Effector memory CD8-positive, alpha-beta T cell (primary cell): ENCODE data around the gene DIAPH3.

Experiments used
- ATAC-seq: fragments of 150-1000 bp; cut with Tn5 transposase; replicated peaks from 2 replicates; pipeline ENCODE4 v1.10.0; 2021; ENCODE audit warnings: mild to moderate bottlenecking, moderate library complexity
- DNase-seq, 3 experiments: peaks; one replicate each; pipeline ENCODE4 v3.0.0; 2021
- H3K27ac Mint-ChIP-seq, 2 donors: one replicate each; pipeline ENCODE4 v1.8.0; 2022; ENCODE audit warnings: mild to moderate bottlenecking in 2 of 2, mixed read lengths in 2 of 2, moderate library complexity in 2 of 2
- H3K27me3 Mint-ChIP-seq, 2 donors: one replicate each; pipeline ENCODE4 v1.8.0; 2022; ENCODE audit warnings: mixed read lengths in 2 of 2
- H3K36me3 Mint-ChIP-seq: one replicate; pipeline ENCODE4 v1.8.0; 2022; ENCODE audit warnings: mild to moderate bottlenecking, moderate library complexity, mixed read lengths; ENCODE audit not compliant: insufficient read depth
- H3K4me1 Mint-ChIP-seq, 2 donors: one replicate each; pipeline ENCODE4 v1.8.0; 2022; ENCODE audit warnings: low read depth in 2 of 2, mixed read lengths in 2 of 2
- H3K4me3 Mint-ChIP-seq, 2 donors: one replicate each; pipeline ENCODE4 v1.8.0; 2022; ENCODE audit warnings: mild to moderate bottlenecking in 2 of 2, mixed read lengths in 2 of 2, moderate library complexity in 2 of 2
- H3K9me3 Mint-ChIP-seq, 2 donors: one replicate each; pipeline ENCODE4 v1.8.0; 2022; ENCODE audit warnings: mixed read lengths in 2 of 2

DIAPH3 gene

DNA sequence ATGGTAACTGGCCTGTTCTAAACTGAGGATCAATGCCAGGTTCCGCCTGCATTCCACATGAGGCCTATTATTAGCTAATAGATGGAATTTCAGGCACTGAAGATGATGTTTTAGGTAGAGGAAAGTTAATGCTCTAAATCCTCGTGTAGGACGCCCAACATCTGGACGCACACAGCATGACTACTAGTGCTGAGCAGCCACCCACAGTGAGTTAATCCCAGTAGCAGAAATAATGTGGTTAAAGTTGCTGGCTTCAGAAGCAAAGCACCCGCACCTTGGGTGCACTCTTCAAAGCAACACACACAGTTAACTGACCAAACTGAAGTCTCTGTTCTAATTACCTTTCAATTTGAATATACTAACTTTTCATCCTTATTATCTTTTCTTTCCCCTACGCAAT, 150.6 kb downstream of the DIAPH3 start:
- no peaks in the 10 kb centered on the region for H3K9me3 Mint-ChIP-seq
- no peak overlapping the region for H3K27ac Mint-ChIP-seq
- DNase-seq (no peak), ATAC-seq (no peak)
- peaks cover 0 to 1% of the 10 kb centered on the region in 2 donors for H3K4me1 Mint-ChIP-seq
- no peaks in the 10 kb centered on the region for H3K27me3 Mint-ChIP-seq
- no peaks in the 10 kb centered on the region for H3K36me3 Mint-ChIP-seq
- no peak overlapping the region for H3K4me3 Mint-ChIP-seq

DNA sequence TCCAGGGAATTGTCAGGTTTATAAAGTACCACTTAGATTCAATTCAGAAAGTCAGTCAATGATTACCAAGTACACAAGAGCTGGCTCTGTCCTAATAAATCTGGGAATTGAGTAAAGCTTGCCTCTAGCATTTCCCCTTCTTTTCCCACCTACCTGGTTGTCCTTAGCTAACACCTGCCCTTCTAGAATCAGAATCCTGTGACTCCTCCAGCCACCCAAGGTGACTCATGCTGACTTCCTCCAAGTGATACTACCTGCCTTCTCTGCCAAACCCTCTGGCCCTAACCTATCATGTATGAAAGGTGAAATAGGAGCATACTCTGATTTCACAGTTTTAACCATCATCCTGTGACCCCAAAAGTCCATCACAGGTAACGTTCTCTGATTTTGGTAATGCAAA, 151.2 kb downstream of the DIAPH3 start:
- H3K4me1 Mint-ChIP-seq = peaks cover 0 to 1% of the 10 kb centered on the region in 2 donors
- no peaks in the 10 kb centered on the region for H3K27me3 Mint-ChIP-seq
- H3K9me3 Mint-ChIP-seq = no peaks in the 10 kb centered on the region
- ATAC-seq (no peak), DNase-seq (no peak)
- no peak overlapping the region for H3K4me3 Mint-ChIP-seq
- H3K36me3 Mint-ChIP-seq = no peaks in the 10 kb centered on the region
- peak overlapping the region in 1 of 2 donors; percentile 59 for H3K27ac Mint-ChIP-seq

DNA sequence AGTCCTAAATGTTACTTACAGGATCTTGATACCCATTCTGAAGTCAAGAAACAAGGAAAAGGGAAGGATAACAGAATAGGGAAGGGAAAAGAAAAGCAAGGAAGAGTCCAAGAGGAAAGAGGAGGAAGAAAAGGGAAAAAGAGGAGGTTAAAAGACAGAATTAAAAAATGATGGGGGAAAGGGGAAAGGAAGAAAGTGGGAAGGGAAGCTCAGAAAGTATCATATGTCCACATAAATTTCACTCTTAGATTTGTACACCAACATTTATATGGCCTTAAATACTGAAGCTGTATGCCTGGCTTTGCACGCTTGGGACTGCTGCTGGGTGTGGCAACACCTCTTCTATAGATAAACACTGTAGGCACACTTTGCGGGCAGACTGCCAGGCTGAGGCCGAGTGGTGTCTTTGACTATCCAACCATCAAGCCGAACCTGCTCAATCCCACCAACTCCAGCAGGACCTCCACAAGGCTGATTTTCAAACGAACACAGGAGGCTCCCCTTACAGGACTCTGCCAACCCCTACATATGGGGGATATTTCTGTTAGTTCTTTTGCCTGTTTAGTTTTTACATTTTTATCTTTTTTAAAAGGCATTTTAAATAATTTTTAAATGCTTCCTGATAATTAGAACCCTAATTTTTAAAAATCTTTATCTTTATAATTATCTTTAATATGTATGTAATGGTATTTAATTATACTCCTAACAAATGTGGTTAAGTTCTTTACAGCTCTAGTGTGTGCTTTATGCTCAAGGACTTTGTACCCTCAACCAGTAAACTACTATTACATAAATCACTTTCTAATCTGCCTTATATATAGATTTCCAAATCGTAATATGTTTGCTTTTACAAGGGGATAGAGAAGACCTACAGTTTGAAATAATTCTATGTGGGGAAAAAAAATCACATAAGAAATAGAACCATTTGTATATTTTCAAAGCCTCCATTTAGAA, 154.2 kb downstream of the DIAPH3 start:
- Mint-ChIP-seq H3K4me3 (no peak overlapping the region), H3K4me1 (peaks cover 0 to 1% of the 10 kb centered on the region in 2 donors), H3K9me3 (no peaks in the 10 kb centered on the region), H3K27ac (peak overlapping the region in 1 of 2 donors; percentile 9), H3K36me3 (no peaks in the 10 kb centered on the region), H3K27me3 (no peaks in the 10 kb centered on the region)
- ATAC-seq = peak; percentile 26
- DNase-seq = no peak

DNA sequence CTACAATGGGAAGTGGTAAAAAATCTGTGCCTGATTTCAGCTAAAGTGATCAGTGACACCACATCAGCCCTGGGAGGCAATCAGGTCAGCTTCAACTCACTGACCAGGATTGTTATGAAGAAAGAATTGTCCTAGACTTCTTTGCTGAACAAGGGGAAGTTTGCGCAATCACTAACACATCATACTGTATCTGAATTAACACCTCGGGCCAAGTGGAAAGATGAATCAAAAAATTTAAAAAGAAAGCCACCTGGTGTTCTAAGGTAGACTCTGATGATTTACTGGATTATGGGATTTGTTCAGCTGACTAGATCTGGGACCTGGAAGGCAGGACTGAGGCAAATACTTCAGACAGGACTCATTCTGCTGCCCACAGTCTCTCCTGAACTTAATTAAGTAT, 161.8 kb downstream of the DIAPH3 start:
- Mint-ChIP-seq H3K9me3 (peaks cover 0 to 2% of the 10 kb centered on the region in 2 donors), H3K36me3 (no peaks in the 10 kb centered on the region), H3K27ac (no peak overlapping the region), H3K4me3 (no peak overlapping the region), H3K4me1 (no peaks in the 10 kb centered on the region), H3K27me3 (no peaks in the 10 kb centered on the region)
- no peak for ATAC-seq
- DNase-seq = no peak

DNA sequence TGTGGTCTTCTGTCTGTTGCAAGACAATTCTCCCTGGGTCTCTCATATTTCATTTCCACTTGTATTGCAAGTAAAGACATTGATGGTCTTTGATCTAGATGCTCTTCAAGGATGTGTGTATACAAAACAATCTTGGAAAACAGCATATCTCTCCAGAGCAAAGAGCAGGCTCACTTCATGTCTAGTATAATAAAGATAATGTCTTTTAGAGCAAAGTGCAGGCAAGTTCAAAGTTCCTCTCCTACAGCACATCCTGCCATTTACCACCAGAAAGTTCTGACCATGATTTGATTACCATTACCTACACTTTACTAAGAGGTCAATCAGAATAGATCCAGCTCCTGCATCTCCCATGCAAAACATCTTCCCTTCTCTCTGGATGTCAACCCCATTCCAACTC, 162.8 kb downstream of the DIAPH3 start:
- peaks cover 0 to 2% of the 10 kb centered on the region in 2 donors for H3K9me3 Mint-ChIP-seq
- no peaks in the 10 kb centered on the region for H3K4me1 Mint-ChIP-seq
- ATAC-seq = no peak
- no peak overlapping the region for H3K27ac Mint-ChIP-seq
- H3K36me3 Mint-ChIP-seq = no peaks in the 10 kb centered on the region
- no peaks in the 10 kb centered on the region for H3K27me3 Mint-ChIP-seq
- no peak overlapping the region for H3K4me3 Mint-ChIP-seq
- no peak for DNase-seq

DNA sequence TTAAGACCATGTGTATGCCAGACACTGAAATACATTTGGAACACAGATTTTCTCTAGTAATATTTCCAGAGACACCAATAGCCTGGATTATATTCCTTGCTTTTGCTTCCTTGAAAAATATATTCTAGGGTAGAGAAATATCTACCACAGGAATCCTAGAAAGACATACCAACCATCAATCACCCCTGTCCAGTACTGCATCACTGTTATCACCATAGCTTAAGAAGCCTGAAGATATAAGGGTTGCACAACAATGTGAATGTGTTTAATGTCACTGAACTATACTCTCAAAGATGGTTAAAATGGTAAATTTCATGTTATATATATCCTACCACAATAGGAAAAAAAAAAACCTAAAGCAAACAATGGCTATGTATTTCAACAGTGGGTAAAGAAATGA, 163.6 kb downstream of the DIAPH3 start:
- no peaks in the 10 kb centered on the region for H3K27me3 Mint-ChIP-seq

DNA sequence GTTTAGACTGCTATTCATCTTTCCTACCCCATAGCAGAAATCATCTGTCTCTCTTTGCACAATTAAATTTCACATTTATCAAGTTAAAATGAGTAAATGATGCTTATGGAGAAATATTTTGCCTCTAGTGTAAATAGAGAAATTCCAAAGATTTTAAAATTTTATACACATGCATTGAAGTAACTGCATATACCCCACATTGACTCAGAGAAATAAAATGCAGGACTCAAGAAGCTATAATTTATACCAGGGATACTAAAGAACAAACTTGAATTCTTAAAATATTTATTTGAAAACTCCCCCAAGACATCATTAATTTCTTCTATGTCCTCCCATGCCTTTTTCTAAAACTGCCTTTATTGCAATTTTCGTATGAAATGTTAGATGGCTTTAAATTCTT, 165.8 kb downstream of the DIAPH3 start:
- Mint-ChIP-seq H3K36me3 (no peaks in the 10 kb centered on the region), H3K4me1 (no peaks in the 10 kb centered on the region), H3K4me3 (no peak overlapping the region), H3K27ac (no peak overlapping the region), H3K27me3 (no peaks in the 10 kb centered on the region), H3K9me3 (peaks cover 0 to 2% of the 10 kb centered on the region in 2 donors)
- DNase-seq = no peak
- no peak for ATAC-seq

More for the DNA sequence above, 163.6 kb downstream of the DIAPH3 start:
- H3K27ac Mint-ChIP-seq = no peak overlapping the region
- peaks cover 0 to 2% of the 10 kb centered on the region in 2 donors for H3K9me3 Mint-ChIP-seq
- H3K4me1 Mint-ChIP-seq = no peaks in the 10 kb centered on the region
- H3K36me3 Mint-ChIP-seq = no peaks in the 10 kb centered on the region
- H3K4me3 Mint-ChIP-seq = no peak overlapping the region
- DNase-seq (no peak), ATAC-seq (no peak)

DNA sequence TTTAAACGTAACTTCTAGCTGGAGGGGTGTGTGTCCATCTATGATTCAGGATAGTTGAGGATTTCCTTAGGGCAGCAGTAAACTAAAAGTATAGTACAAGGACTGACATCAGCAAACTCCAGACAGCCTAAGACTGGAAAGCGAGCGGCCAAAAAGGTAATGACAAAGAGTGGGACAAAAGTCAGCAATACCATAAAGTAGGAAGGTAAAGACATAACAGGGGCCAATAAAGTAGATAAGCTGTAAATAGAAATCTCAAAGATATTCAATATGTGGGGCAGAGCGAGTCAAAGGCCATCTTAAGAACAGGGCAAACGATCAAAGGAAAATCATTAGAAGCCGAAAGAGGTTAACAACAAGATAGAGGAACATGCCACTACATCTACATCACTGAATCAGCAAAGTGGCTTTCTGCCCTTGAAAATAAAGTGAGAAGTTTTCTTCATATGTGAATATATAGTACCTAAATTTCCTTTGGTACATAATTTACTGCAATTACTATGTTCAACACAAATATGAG, 167.2 kb downstream of the DIAPH3 start:
- ATAC-seq (no peak), DNase-seq (no peak)
- H3K4me3 Mint-ChIP-seq = no peak overlapping the region
- H3K4me1 Mint-ChIP-seq = no peaks in the 10 kb centered on the region
- H3K27me3 Mint-ChIP-seq = no peaks in the 10 kb centered on the region
- peaks cover 0 to 2% of the 10 kb centered on the region in 2 donors for H3K9me3 Mint-ChIP-seq
- H3K27ac Mint-ChIP-seq = no peak overlapping the region
- H3K36me3 Mint-ChIP-seq = no peaks in the 10 kb centered on the region

DNA sequence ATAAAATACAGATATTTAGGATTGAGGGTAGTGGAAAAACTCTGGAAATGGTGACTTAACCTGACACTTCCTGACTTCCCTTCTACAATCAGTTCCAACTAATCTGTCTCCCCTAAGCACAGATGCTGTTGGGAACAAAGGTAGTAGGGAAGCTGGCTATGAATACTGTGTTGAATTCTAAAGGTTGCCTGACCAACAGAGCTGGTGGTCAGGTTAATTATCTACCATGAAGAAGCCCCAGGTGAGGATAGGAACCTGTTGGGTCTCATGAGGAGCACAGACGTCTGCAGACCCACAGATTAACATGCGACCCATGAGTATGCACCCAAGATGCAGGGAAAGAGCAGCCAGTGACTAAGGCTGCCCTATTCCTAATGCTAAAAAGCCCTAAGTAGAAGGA, 172.3 kb downstream of the DIAPH3 start:
- H3K27me3 Mint-ChIP-seq = no peaks in the 10 kb centered on the region
- no peak for ATAC-seq
- H3K4me1 Mint-ChIP-seq = no peaks in the 10 kb centered on the region
- H3K4me3 Mint-ChIP-seq = no peak overlapping the region
- no peaks in the 10 kb centered on the region for H3K36me3 Mint-ChIP-seq
- H3K27ac Mint-ChIP-seq = no peak overlapping the region
- DNase-seq = no peak
- H3K9me3 Mint-ChIP-seq = no peaks in the 10 kb centered on the region

DNA sequence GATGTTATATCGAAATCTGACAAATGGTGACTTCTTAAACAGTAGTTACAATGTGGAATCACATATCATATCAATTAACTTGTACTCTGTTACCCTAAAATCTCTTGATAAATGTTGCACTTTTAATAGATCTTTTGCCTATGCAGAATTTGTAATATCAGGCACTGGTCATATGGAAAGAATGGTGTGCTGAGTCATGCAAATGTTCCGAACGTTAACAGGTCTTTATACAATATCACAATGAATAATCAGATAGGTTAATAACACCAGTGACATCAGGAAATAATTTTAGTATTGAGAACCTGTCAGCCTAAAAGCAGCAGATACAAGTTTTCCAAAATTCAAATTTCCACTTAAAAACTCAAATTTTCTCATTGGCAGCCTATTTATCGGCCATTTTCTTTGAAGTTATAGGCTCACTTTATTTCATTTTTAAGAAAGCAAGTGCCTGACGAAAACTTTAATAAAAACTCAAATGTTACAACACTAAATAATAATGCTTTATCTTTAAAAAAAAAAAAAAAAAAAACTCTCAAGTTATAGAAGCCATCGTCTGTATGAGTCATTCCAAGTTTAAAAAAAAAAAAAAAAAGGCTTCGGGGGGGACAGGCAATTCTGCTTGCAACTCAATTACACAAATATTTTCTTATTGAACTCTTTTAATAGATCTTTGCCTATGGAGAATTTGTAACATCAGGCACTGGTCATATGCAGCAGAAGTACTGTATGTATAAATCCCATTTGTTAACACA, 180.9 kb downstream of the DIAPH3 start:
- DNase-seq (no peak), ATAC-seq (no peak)
- H3K36me3 Mint-ChIP-seq = no peaks in the 10 kb centered on the region
- H3K9me3 Mint-ChIP-seq = no peaks in the 10 kb centered on the region
- H3K27me3 Mint-ChIP-seq = no peaks in the 10 kb centered on the region
- no peak overlapping the region for H3K27ac Mint-ChIP-seq
- no peak overlapping the region for H3K4me3 Mint-ChIP-seq
- no peaks in the 10 kb centered on the region for H3K4me1 Mint-ChIP-seq

DNA sequence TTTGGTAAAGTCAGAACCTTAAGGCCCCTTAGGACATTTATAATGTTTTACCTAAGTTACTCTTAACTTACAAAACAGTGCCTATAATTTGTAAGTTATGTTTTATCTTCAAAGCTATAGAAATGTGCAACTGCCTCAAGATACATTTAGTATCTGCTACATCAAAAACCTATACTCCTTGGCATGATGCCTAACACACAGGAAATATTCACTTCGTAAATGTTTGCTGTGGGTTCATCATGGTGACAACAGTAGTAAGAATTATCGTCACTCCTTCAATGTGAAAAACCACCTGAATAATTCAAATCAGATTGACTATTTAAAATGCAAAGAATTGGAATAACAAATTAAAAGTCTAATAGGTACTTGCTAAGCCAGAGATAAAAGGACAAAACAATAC, 184.1 kb downstream of the DIAPH3 start:
- Mint-ChIP-seq H3K4me3 (no peak overlapping the region), H3K9me3 (no peaks in the 10 kb centered on the region), H3K36me3 (no peaks in the 10 kb centered on the region), H3K4me1 (no peaks in the 10 kb centered on the region), H3K27me3 (no peaks in the 10 kb centered on the region), H3K27ac (no peak overlapping the region)
- ATAC-seq = no peak
- no peak for DNase-seq

DNA sequence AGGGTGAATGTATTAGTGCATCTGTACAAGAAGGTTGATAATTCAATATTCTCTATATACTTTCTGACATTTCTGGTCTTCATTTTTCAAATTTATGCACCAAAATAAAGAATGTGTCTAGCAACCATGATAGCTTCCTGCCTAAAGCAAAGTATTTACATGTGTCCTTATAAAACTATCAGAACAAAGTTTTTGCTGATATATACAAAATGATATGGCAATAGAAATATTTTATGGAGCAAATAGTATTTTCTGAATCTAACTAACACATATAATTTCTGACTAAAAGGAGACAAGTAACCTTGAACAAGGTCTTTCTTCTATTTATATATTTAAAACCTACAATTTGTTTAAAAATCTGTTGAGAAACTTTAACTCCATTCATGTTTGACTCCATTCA, 184.9 kb downstream of the DIAPH3 start:
- Mint-ChIP-seq H3K27ac (no peak overlapping the region), H3K4me1 (no peaks in the 10 kb centered on the region), H3K27me3 (no peaks in the 10 kb centered on the region), H3K4me3 (no peak overlapping the region), H3K36me3 (no peaks in the 10 kb centered on the region), H3K9me3 (no peaks in the 10 kb centered on the region)
- no peak for DNase-seq
- ATAC-seq = no peak

DNA sequence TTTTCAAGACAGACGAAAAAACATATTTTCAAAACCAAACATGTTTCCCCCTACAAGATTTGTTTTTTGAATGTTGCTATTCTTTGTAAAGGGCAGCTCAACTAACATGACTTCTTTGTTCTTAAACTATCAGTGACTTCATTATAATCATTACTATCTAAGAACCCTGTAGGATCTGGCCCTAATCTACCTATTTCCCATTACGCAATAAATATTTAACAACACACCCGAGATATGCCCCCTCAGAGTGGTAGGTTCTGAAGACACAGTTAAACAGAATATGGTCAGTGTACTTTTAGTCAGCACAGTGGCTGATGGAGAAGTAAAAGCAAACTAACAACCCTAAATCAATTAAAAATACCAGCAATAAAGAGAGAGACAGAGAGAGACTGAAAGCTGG, 186.9 kb downstream of the DIAPH3 start:
- no peaks in the 10 kb centered on the region for H3K9me3 Mint-ChIP-seq
- H3K4me1 Mint-ChIP-seq = no peaks in the 10 kb centered on the region
- no peaks in the 10 kb centered on the region for H3K27me3 Mint-ChIP-seq
- no peak for DNase-seq
- no peaks in the 10 kb centered on the region for H3K36me3 Mint-ChIP-seq
- no peak for ATAC-seq
- H3K4me3 Mint-ChIP-seq = no peak overlapping the region
- H3K27ac Mint-ChIP-seq = no peak overlapping the region
